ENCODE measurements around the gene NDUFC2. TPM values are rescaled to one million over a fixed set of nuclear protein-coding genes. Genes with fewer than 3 reads are reported as not detected.

Gene NDUFC2
- total RNA-seq, 6 experiments from 2014 or later, result 330 to 476 (median 410) TPM

GRCh38 chr11:78040691-78041379, 38.8 kb downstream of the NDUFC2 start:
- Mint-ChIP-seq H3K27ac (peak overlapping the region; percentile 100), H3K4me1 (ENCODE audit: low read depth) (peaks cover 48% of the 10 kb centered on the region), H3K9me3 (no peaks in the 10 kb centered on the region), H3K4me3 (peak overlapping the region; percentile 87; the same call in 1 of the 2 replicates), H3K36me3 (ENCODE audit: low read depth) (no peaks in the 10 kb centered on the region), H3K27me3 (ENCODE audit: insufficient read depth) (peaks cover 2% of the 10 kb centered on the region)
- no peak for DNase-seq
- TF ChIP-seq CTCF (IDR thresholded peaks at IDR 0.05), result peak; percentile 13; the same call in 1 of the 2 replicates

GRCh38 chr11:78039919-78040671, 39.6 kb downstream of the NDUFC2 start:
- H3K27me3 Mint-ChIP-seq (ENCODE audit: insufficient read depth), result peaks cover 2% of the 10 kb centered on the region
- H3K36me3 Mint-ChIP-seq (ENCODE audit: low read depth), result no peaks in the 10 kb centered on the region
- H3K4me3 Mint-ChIP-seq, result peak overlapping the region; percentile 87
- DNase-seq, result peak; percentile 80
- H3K27ac Mint-ChIP-seq, result peak overlapping the region; percentile 100
- peaks cover 41% of the 10 kb centered on the region for H3K4me1 Mint-ChIP-seq (ENCODE audit: low read depth)
- TF ChIP-seq CTCF (IDR thresholded peaks at IDR 0.05), result no peak
- H3K9me3 Mint-ChIP-seq, result no peaks in the 10 kb centered on the region

GRCh38 chr11:78039391-78039918, 40.2 kb downstream of the NDUFC2 start:
- peak overlapping the region; percentile 87 for H3K4me3 Mint-ChIP-seq

GRCh38 chr11:78038697-78039313, 40.9 kb downstream of the NDUFC2 start:
- H3K4me3 Mint-ChIP-seq, result no peak overlapping the region
- H3K9me3 Mint-ChIP-seq, result no peaks in the 10 kb centered on the region
- peak overlapping the region; percentile 43; the same call in 1 of the 2 replicates for H3K27ac Mint-ChIP-seq
- DNase-seq, result no peak
- H3K36me3 Mint-ChIP-seq (ENCODE audit: low read depth), result no peaks in the 10 kb centered on the region
- peaks cover 2% of the 10 kb centered on the region; the same call in 1 of the 2 replicates for H3K27me3 Mint-ChIP-seq (ENCODE audit: insufficient read depth)
- peaks cover 41% of the 10 kb centered on the region for H3K4me1 Mint-ChIP-seq (ENCODE audit: low read depth)
- TF ChIP-seq CTCF (IDR thresholded peaks at IDR 0.05), result no peak

More at GRCh38 chr11:78039391-78039918, 40.2 kb downstream of the NDUFC2 start:
- Mint-ChIP-seq H3K27me3 (ENCODE audit: insufficient read depth) (peaks cover 2% of the 10 kb centered on the region), H3K27ac (peak overlapping the region; percentile 100), H3K4me1 (ENCODE audit: low read depth) (peaks cover 39% of the 10 kb centered on the region), H3K36me3 (ENCODE audit: low read depth) (no peaks in the 10 kb centered on the region), H3K9me3 (no peaks in the 10 kb centered on the region)
- no peak for DNase-seq
- TF ChIP-seq CTCF (IDR thresholded peaks at IDR 0.05), result no peak

- no peak overlapping the region for H3K4me3 Mint-ChIP-seq
These were observed 41.6 kb downstream of the NDUFC2 start for GRCh38 chr11:78037825-78038620.

More at GRCh38 chr11:78037825-78038620, 41.6 kb downstream of the NDUFC2 start:
- DNase-seq, result no peak
- Mint-ChIP-seq H3K9me3 (no peaks in the 10 kb centered on the region), H3K27me3 (ENCODE audit: insufficient read depth) (peaks cover 2% of the 10 kb centered on the region; the same call in 1 of the 2 replicates), H3K27ac (peak overlapping the region; percentile 43; the same call in 1 of the 2 replicates), H3K4me1 (ENCODE audit: low read depth) (peaks cover 41% of the 10 kb centered on the region), H3K36me3 (ENCODE audit: low read depth) (no peaks in the 10 kb centered on the region)
- no peak for TF ChIP-seq CTCF (IDR thresholded peaks at IDR 0.05)

Measured in HFFc6 (cell line).